Measurements from ENCODE around the gene FBXO24. TPM values are rescaled to one million over a fixed set of nuclear protein-coding genes. Genes with fewer than 3 reads are reported as not detected.

Gene FBXO24
- total and polyA plus RNA-seq, 9 of the 15 experiments (the other 6 are each of a cell fraction or from before 2014, with no cell fraction given): 0.17 to 0.95 (median 0.50) TPM

DNA sequence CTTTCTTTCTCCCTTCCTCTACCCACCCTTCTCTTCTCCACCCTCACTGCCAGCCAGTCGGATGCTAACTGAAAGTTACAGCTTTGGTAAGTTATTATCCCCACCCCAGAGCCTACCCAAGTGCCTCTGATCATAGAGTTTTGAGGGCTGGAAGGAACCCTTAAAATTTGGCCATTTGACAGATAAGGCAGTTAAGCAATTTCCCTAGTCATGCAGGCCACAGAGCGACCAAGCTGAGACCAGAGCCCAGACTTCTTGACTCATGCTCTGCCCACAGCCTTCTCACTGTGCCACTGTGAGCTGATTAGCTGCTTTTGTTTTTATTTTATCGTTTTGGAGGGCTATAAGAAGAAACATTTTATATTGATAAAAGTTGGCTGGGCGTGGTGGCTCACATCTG lies 29.6 kb upstream of the FBXO24 start (continued):
- TF ChIP-seq, protein P1, sequence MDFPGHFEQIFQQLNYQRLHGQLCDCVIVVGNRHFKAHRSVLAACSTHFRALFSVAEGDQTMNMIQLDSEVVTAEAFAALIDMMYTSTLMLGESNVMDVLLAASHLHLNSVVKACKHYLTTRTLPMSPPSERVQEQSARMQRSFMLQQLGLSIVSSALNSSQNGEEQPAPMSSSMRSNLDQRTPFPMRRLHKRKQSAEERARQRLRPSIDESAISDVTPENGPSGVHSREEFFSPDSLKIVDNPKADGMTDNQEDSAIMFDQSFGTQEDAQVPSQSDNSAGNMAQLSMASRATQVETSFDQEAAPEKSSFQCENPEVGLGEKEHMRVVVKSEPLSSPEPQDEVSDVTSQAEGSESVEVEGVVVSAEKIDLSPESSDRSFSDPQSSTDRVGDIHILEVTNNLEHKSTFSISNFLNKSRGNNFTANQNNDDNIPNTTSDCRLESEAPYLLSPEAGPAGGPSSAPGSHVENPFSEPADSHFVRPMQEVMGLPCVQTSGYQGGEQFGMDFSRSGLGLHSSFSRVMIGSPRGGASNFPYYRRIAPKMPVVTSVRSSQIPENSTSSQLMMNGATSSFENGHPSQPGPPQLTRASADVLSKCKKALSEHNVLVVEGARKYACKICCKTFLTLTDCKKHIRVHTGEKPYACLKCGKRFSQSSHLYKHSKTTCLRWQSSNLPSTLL (IDR thresholded peaks at IDR 0.05): no peak
- no peak for TF ChIP-seq ZNF79 (CRISPR knock-in tag; IDR thresholded peaks at IDR 0.05; ENCODE audit: low read depth)
- TF ChIP-seq OTX1 (CRISPR knock-in tag; IDR thresholded peaks at IDR 0.05): no peak
- TF ChIP-seq, protein P2, sequence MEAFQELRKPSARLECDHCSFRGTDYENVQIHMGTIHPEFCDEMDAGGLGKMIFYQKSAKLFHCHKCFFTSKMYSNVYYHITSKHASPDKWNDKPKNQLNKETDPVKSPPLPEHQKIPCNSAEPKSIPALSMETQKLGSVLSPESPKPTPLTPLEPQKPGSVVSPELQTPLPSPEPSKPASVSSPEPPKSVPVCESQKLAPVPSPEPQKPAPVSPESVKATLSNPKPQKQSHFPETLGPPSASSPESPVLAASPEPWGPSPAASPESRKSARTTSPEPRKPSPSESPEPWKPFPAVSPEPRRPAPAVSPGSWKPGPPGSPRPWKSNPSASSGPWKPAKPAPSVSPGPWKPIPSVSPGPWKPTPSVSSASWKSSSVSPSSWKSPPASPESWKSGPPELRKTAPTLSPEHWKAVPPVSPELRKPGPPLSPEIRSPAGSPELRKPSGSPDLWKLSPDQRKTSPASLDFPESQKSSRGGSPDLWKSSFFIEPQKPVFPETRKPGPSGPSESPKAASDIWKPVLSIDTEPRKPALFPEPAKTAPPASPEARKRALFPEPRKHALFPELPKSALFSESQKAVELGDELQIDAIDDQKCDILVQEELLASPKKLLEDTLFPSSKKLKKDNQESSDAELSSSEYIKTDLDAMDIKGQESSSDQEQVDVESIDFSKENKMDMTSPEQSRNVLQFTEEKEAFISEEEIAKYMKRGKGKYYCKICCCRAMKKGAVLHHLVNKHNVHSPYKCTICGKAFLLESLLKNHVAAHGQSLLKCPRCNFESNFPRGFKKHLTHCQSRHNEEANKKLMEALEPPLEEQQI (IDR thresholded peaks at IDR 0.05): no peak
- TF ChIP-seq ZFP36 (IDR thresholded peaks at IDR 0.05; ENCODE audit: low read depth, low read length, partially characterized antibody): no peak
- no peak for TF ChIP-seq PHF8 (IDR thresholded peaks at IDR 0.05; ENCODE audit: borderline replicate concordance, low read length)
- TF ChIP-seq, protein P3, sequence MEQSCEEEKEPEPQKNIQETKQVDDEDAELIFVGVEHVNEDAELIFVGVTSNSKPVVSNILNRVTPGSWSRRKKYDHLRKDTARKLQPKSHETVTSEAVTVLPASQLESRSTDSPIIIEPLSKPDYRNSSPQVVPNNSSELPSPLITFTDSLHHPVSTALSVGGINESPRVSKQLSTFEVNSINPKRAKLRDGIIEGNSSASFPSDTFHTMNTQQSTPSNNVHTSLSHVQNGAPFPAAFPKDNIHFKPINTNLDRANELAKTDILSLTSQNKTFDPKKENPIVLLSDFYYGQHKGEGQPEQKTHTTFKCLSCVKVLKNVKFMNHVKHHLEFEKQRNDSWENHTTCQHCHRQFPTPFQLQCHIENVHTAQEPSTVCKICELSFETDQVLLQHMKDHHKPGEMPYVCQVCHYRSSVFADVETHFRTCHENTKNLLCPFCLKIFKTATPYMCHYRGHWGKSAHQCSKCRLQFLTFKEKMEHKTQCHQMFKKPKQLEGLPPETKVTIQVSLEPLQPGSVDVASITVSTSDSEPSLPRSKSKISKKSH (CRISPR knock-in tag; IDR thresholded peaks at IDR 0.05): no peak
- TF ChIP-seq ZNF436 (CRISPR knock-in tag; IDR thresholded peaks at IDR 0.05): no peak
- TF ChIP-seq, protein P4, sequence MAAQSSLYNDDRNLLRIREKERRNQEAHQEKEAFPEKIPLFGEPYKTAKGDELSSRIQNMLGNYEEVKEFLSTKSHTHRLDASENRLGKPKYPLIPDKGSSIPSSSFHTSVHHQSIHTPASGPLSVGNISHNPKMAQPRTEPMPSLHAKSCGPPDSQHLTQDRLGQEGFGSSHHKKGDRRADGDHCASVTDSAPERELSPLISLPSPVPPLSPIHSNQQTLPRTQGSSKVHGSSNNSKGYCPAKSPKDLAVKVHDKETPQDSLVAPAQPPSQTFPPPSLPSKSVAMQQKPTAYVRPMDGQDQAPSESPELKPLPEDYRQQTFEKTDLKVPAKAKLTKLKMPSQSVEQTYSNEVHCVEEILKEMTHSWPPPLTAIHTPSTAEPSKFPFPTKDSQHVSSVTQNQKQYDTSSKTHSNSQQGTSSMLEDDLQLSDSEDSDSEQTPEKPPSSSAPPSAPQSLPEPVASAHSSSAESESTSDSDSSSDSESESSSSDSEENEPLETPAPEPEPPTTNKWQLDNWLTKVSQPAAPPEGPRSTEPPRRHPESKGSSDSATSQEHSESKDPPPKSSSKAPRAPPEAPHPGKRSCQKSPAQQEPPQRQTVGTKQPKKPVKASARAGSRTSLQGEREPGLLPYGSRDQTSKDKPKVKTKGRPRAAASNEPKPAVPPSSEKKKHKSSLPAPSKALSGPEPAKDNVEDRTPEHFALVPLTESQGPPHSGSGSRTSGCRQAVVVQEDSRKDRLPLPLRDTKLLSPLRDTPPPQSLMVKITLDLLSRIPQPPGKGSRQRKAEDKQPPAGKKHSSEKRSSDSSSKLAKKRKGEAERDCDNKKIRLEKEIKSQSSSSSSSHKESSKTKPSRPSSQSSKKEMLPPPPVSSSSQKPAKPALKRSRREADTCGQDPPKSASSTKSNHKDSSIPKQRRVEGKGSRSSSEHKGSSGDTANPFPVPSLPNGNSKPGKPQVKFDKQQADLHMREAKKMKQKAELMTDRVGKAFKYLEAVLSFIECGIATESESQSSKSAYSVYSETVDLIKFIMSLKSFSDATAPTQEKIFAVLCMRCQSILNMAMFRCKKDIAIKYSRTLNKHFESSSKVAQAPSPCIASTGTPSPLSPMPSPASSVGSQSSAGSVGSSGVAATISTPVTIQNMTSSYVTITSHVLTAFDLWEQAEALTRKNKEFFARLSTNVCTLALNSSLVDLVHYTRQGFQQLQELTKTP (IDR thresholded peaks at IDR 0.05; ENCODE audit: low read depth in 1 of 2, partially characterized antibody in 2 of 2): no peak
- no peak for TF ChIP-seq JUN (IDR thresholded peaks at IDR 0.05; ENCODE audit: borderline replicate concordance, low read depth, low read length)
- TF ChIP-seq JUN (CRISPR knock-in tag; IDR thresholded peaks at IDR 0.05; ENCODE audit: borderline replicate concordance): no peak
- TF ChIP-seq TBP (optimal IDR thresholded peaks at IDR 0.05; ENCODE audit: low read depth, low read length): no peak
- TF ChIP-seq, protein P5, sequence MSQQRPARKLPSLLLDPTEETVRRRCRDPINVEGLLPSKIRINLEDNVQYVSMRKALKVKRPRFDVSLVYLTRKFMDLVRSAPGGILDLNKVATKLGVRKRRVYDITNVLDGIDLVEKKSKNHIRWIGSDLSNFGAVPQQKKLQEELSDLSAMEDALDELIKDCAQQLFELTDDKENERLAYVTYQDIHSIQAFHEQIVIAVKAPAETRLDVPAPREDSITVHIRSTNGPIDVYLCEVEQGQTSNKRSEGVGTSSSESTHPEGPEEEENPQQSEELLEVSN (IDR thresholded peaks at IDR 0.05; ENCODE audit: borderline replicate concordance in 1 of 2, extremely low read depth in 1 of 2, insufficient read depth in 1 of 2, insufficient read length in 1 of 2, low read depth in 1 of 2, low read length in 1 of 2, poor library complexity in 1 of 2, severe bottlenecking in 1 of 2): no peak
- no peak for TF ChIP-seq SMARCC2 (IDR thresholded peaks at IDR 0.05; ENCODE audit: low read depth)
- no peak for TF ChIP-seq GATA2 (CRISPR knock-in tag; IDR thresholded peaks at IDR 0.05)
- TF ChIP-seq HNRNPLL (IDR thresholded peaks at IDR 0.05; ENCODE audit: low read depth, low read length, poor library complexity, severe bottlenecking): no peak
- no peak for TF ChIP-seq HDAC8 (tag; IDR thresholded peaks at IDR 0.05)
